Stimulated activated CD8-positive, alpha-beta memory T cell treated with anti-CD3 and anti-CD28 coated beads, Interleukin-7, amount 100 ng/mL, for 1 hour (primary cell): ENCODE measurements around the gene ABCA1.
"Not testable (repeated sequence)": the region's sequence is repeated elsewhere in the genome, so short reads cannot be mapped to it uniquely, and the experiment has no call there.

Experiments used
- DNase-seq, 2 donors: peaks; one replicate each; pipeline ENCODE4 v3.0.0-alpha.2; 2020; ENCODE audit warnings: low read depth in 2 of 2

Gene ABCA1

GRCh38 chr9:104906441-104907277 is 21.3 kb downstream of the ABCA1 start:
- no peak for DNase-seq

GRCh38 chr9:104905931-104906330 is 22.0 kb downstream of the ABCA1 start:
- DNase-seq = no peak

GRCh38 chr9:104905153-104905901 is 22.6 kb downstream of the ABCA1 start:
- no peak for DNase-seq

- no peak for DNase-seq
Measured at GRCh38 chr9:104903609-104904008, 24.3 kb downstream of the ABCA1 start.

- no peak for DNase-seq
Measured at GRCh38 chr9:104900871-104901270, 27.1 kb downstream of the ABCA1 start.

GRCh38 chr9:104900324-104900723 is 27.6 kb downstream of the ABCA1 start:
- DNase-seq = no peak

- no peak for DNase-seq
Measured at GRCh38 chr9:104899759-104900247, 28.2 kb downstream of the ABCA1 start.

- DNase-seq = not testable (repeated sequence)
Measured at GRCh38 chr9:104898376-104898775, 29.6 kb downstream of the ABCA1 start.

GRCh38 chr9:104896131-104896530 is 31.8 kb downstream of the ABCA1 start:
- no peak for DNase-seq

- DNase-seq = no peak
Measured at GRCh38 chr9:104895572-104895971, 32.4 kb downstream of the ABCA1 start.

- DNase-seq = no peak
Measured at GRCh38 chr9:104892701-104893100, 35.3 kb downstream of the ABCA1 start.

GRCh38 chr9:104890433-104890770 is 37.6 kb downstream of the ABCA1 start:
- DNase-seq = no peak

GRCh38 chr9:104885818-104886709 is 41.9 kb downstream of the ABCA1 start:
- no peak for DNase-seq

- DNase-seq = no peak
Measured at GRCh38 chr9:104883169-104883568, 44.8 kb downstream of the ABCA1 start.

- no peak for DNase-seq
Measured at GRCh38 chr9:104882566-104882965, 45.4 kb downstream of the ABCA1 start.

GRCh38 chr9:104882086-104882485 is 45.9 kb downstream of the ABCA1 start:
- DNase-seq = no peak

GRCh38 chr9:104879555-104880309 is 48.2 kb downstream of the ABCA1 start:
- no peak for DNase-seq

GRCh38 chr9:104876587-104876986 is 51.4 kb downstream of the ABCA1 start:
- DNase-seq = no peak

- no peak for DNase-seq
Measured at GRCh38 chr9:104875897-104876296, 52.1 kb downstream of the ABCA1 start.

- DNase-seq = no peak
Measured at GRCh38 chr9:104875320-104875719, 52.6 kb downstream of the ABCA1 start.

GRCh38 chr9:104873489-104873850 is 54.5 kb downstream of the ABCA1 start:
- no peak for DNase-seq
